ENCODE measurements around the gene LTBP3. TPM values are rescaled to one million over a fixed set of nuclear protein-coding genes. Genes with fewer than 3 reads are reported as not detected.

LTBP3 gene
- total and polyA plus RNA-seq, 2 of the 13 experiments (the other 11 are each of a cell fraction or from before 2014, with no cell fraction given), result 12.2 to 68.1 TPM

DNA sequence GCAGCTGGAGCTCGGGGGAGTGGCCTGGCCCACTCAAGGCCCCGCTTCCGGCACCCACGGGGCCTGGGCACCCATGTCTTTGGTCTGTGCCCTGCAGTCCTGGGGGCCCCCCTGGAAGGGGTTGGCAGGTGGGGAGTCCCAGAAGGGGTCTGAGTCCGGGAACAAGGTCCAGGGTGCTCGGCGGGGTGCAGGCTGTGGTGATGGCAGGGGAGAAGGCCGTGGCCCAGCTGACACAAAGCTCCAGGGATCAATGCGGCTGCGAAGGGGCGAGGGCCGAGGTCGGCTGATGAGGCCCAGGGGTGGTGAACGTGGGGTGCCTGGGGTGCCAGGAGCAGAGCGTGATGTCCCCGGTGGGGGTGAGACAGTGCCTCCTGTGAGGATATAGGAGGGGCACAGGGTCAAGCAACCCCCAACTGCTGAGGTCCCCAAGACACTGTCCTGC, 40.1 kb upstream of the LTBP3 start:
- 98% methylated on average over 12 of the region's 16 CpGs for WGBS (ENCODE audit: low lambda C conversion rate)
- Histone ChIP-seq H3K79me2 (ENCODE audit: insufficient read depth, low read length) (no peaks in the 10 kb centered on the region), H3K9ac (ENCODE audit: insufficient read depth, low read depth, low read length) (no peak overlapping the region), H3K36me3 (replicated peaks in 1 of 2; ENCODE audit: control insufficient read depth in 1 of 2, insufficient read depth in 2 of 2, low read length in 2 of 2) (peaks cover 14 to 21% of the 10 kb centered on the region in 2 experiments; a peak in 4 of 5 replicates), H2AFZ (ENCODE audit: low read length) (no peak overlapping the region), H3K27ac (ENCODE audit: extremely low read length, insufficient read depth, low read length) (no peak overlapping the region), H4K20me1 (ENCODE audit: insufficient read depth, low read length) (0 out of 2 replicates have a peak, but pooled peaks cover 3% of the 10 kb centered on the region), H3K4me1 (ENCODE audit: insufficient read depth, low read length) (no peaks in the 10 kb centered on the region), H3K9me3 (ENCODE audit: low read length) (no peaks in the 10 kb centered on the region), H3K27me3 (ENCODE audit: control insufficient read depth in 1 of 2, insufficient read depth in 2 of 2, low read length in 2 of 2) (no peaks in the 10 kb centered on the region), H3K4me2 (ENCODE audit: low read depth, low read length) (no peak overlapping the region), H3K4me3 (replicated peaks in 1 of 3; ENCODE audit: insufficient read depth in 1 of 3, low read depth in 2 of 3, low read length in 3 of 3) (no peak overlapping the region)
- intact Hi-C loops (cut with micrococcal nuclease; ENCODE audit: unreplicated experiment), result no loop called here
- FAIRE-seq (no peak), ATAC-seq (no peak), DNase-seq (ENCODE audit: low spot score) (no peak)
- POLR2A ChIA-PET, result interaction anchor here (0.7 to 1.2 kb wide), 4 partner anchors 12 to 65 kb away, joined by 3 read pairs; partner anchors contain the start of genes MAP3K11 and RELA
- CTCF ChIA-PET (ENCODE audit: low intra/inter-chr PET ratio, low total read pairs), result no interaction called here
- in situ Hi-C loops (cut with HindIII; ENCODE audit: extremely low pct_ligation_motif_present, low pct_unique_long_range_greater_than_20kb), result no loop called here
- TF ChIP-seq AGO2 (optimal IDR thresholded peaks at IDR 0.05; ENCODE audit: low read depth, low read length), result peak; percentile 92
- no peak for TF ChIP-seq CAMTA2 (CRISPR knock-in tag; IDR thresholded peaks at IDR 0.05; ENCODE audit: borderline replicate concordance)
- peak; percentile 68 for TF ChIP-seq RBFOX2 (IDR thresholded peaks at IDR 0.05; ENCODE audit: low read depth, low read length)
- BruUV-seq (replicated peaks), result no TSS peak

DNA sequence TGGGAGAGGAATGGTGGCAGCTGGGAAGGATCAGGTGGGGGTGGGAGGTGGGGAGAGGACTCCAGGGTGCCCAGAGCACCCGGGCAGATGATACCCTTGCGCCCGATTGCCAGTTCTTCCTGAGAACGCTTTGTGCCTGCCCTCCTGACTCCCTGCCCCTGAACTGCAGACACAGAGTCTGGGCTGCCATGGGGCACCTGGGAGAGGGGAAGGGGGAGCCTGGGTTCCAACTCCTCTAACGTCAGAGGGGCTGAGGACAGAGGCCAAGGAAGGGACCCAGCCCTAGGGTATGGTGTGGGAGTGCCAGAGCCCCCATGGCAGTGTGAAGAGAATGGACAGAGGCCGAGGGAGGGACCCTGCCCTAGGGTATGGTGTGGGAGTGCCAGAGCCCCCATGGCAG, 38.4 kb upstream of the LTBP3 start:
- ATAC-seq (no peak), DNase-seq (ENCODE audit: low spot score) (no peak), FAIRE-seq (no peak)
- CTCF ChIA-PET (ENCODE audit: low intra/inter-chr PET ratio, low total read pairs), result no interaction called here
- Histone ChIP-seq H3K9me3 (ENCODE audit: low read length) (no peaks in the 10 kb centered on the region), H3K4me3 (replicated peaks in 1 of 3; ENCODE audit: insufficient read depth in 1 of 3, low read depth in 2 of 3, low read length in 3 of 3) (no peak overlapping the region), H3K4me2 (ENCODE audit: low read depth, low read length) (no peak overlapping the region), H3K79me2 (ENCODE audit: insufficient read depth, low read length) (no peaks in the 10 kb centered on the region), H3K27ac (ENCODE audit: extremely low read length, insufficient read depth, low read length) (no peak overlapping the region), H2AFZ (ENCODE audit: low read length) (no peak overlapping the region), H3K4me1 (ENCODE audit: insufficient read depth, low read length) (no peaks in the 10 kb centered on the region), H3K9ac (ENCODE audit: insufficient read depth, low read depth, low read length) (no peak overlapping the region), H3K27me3 (ENCODE audit: control insufficient read depth in 1 of 2, insufficient read depth in 2 of 2, low read length in 2 of 2) (no peaks in the 10 kb centered on the region), H4K20me1 (ENCODE audit: insufficient read depth, low read length) (0 out of 2 replicates have a peak, but pooled peaks cover 3% of the 10 kb centered on the region), H3K36me3 (replicated peaks in 1 of 2; ENCODE audit: control insufficient read depth in 1 of 2, insufficient read depth in 2 of 2, low read length in 2 of 2) (peaks cover 14 to 18% of the 10 kb centered on the region in 2 experiments; a peak in 4 of 5 replicates)
- 100% methylated on average over 5 of the region's 6 CpGs for WGBS (ENCODE audit: low lambda C conversion rate)
- POLR2A ChIA-PET, result interaction anchor here (0.8 to 1.6 kb wide), 2 partner anchors 9 to 10 kb away, joined by 3 read pairs; no protein-coding TSS in a partner anchor
- TF ChIP-seq AGO2 (optimal IDR thresholded peaks at IDR 0.05; ENCODE audit: low read depth, low read length), result peak; percentile 88
- TF ChIP-seq NR0B2 (CRISPR knock-in tag; IDR thresholded peaks at IDR 0.05), result no peak
- TF ChIP-seq POLR2A (IDR thresholded peaks at IDR 0.05; ENCODE audit: insufficient read depth in 1 of 2, low read depth in 2 of 2, low read length in 2 of 2), result peak in 1 of 2 experiments; percentile 21; a peak in 1 of 4 replicates
- TF ChIP-seq NFRKB (IDR thresholded peaks at IDR 0.05), result no peak
- no peak for TF ChIP-seq ZSCAN31 (CRISPR knock-in tag; IDR thresholded peaks at IDR 0.05; ENCODE audit: low read depth)
- peak; percentile 11 for TF ChIP-seq RBM22 (optimal IDR thresholded peaks at IDR 0.05; ENCODE audit: low read length)
- peak; percentile 53; the same call in 1 of the 2 replicates for TF ChIP-seq POLR2G (IDR thresholded peaks at IDR 0.05; ENCODE audit: low read depth, low read length)
- TF ChIP-seq THRA (CRISPR knock-in tag; IDR thresholded peaks at IDR 0.05; ENCODE audit: borderline replicate concordance), result no peak
- in situ Hi-C loops (cut with HindIII; ENCODE audit: extremely low pct_ligation_motif_present, low pct_unique_long_range_greater_than_20kb), result no loop called here
- BruUV-seq (replicated peaks), result no TSS peak
- intact Hi-C loops (cut with micrococcal nuclease; ENCODE audit: unreplicated experiment), result no loop called here
